Choroid plexus epithelial cell (primary cell): ENCODE results near the gene FAM227B.
"Not testable (repeated sequence)": the region's sequence is repeated elsewhere in the genome, so short reads cannot be mapped to it uniquely, and the experiment has no call there.

Experiments
- DNase-seq: peaks from one replicate; pipeline ENCODE4 v3.0.0-alpha.2; 2010; ENCODE audit warnings: low read depth
- H3K4me3 ChIP-seq: 2 replicates; pipeline ENCODE4 v1.5.1; 2011; ENCODE audit warnings: low read depth, mild to moderate bottlenecking, control low read depth, low read length, moderate library complexity
- TF ChIP-seq, protein P1 (sequence below): conservative IDR thresholded peaks from 2 replicates; pipeline ENCODE4 v1.5.1; 2011; ENCODE audit warnings: low read depth, mild to moderate bottlenecking, control low read depth, inconsistent platforms, low read length, moderate library complexity

Gene FAM227B

DNA sequence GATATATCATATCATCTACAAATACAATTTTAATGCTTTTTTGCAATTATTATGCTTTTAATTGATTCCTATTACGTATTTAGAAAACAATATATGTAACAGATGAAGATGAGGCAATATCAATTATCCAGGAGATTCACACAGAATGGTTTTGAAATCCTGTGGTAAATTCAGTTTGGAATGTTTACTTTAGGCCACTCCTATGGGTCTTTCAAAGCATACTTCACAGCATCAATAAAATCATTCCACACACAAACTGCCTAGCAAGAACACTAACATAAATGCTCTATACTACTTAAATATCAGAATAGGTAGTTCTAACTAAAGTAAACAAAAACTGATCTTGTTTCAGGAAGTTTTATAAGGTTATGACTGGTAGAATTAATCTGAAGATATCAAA is 90.5 kb downstream of the FAM227B start:
- TF ChIP-seq, protein P1, sequence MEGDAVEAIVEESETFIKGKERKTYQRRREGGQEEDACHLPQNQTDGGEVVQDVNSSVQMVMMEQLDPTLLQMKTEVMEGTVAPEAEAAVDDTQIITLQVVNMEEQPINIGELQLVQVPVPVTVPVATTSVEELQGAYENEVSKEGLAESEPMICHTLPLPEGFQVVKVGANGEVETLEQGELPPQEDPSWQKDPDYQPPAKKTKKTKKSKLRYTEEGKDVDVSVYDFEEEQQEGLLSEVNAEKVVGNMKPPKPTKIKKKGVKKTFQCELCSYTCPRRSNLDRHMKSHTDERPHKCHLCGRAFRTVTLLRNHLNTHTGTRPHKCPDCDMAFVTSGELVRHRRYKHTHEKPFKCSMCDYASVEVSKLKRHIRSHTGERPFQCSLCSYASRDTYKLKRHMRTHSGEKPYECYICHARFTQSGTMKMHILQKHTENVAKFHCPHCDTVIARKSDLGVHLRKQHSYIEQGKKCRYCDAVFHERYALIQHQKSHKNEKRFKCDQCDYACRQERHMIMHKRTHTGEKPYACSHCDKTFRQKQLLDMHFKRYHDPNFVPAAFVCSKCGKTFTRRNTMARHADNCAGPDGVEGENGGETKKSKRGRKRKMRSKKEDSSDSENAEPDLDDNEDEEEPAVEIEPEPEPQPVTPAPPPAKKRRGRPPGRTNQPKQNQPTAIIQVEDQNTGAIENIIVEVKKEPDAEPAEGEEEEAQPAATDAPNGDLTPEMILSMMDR: no peak
- DNase-seq: peak; percentile 73
- H3K4me3 ChIP-seq: no peak overlapping the region

GRCh38 chr15:49528289-49528688 is 92.3 kb downstream of the FAM227B start:
- no peak overlapping the region for H3K4me3 ChIP-seq
- TF ChIP-seq, protein P1: no peak
- DNase-seq: peak; percentile 27

DNA sequence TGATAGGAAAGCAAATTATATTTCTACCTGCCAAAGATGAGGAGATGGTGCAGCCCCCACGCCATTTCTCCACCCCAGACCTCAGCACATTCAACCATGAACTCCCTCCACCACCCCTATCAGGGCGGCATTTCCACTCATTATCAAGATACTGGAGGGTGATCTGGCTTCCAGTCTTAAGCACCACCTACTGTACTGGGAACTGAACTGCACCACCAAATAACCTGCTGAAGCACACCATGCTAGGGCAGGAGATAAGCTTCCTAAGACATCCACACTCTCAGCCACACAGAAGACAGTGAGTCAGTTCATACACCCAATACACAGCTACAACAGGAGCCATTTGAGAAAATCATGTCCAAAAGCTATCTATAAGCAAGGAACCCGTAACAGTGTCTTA is 98.8 kb downstream of the FAM227B start:
- DNase-seq: peak; percentile 65
- TF ChIP-seq, protein P1: peak; percentile 63

DNA sequence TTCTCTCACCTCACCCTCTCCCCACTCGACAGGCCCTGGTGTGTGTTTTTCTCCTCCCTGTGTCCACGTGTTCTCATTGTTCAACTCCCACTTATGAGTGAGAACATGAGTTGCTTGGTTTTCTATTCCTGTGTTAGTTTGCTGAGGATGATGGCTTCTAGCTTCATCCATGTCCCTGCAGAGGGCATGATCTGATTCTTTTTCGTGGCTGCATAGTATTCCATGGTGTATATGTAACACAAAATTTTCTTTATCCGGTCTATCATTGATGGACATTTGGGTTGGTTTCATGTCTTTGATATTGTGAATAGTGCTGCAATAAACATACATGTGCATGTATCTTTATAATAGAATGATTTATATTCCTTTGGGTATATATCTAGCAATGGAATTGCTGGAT is 107.9 kb downstream of the FAM227B start:
- DNase-seq, H3K4me3 ChIP-seq: not testable (repeated sequence)

More for the DNA sequence above, 98.8 kb downstream of the FAM227B start:
- H3K4me3 ChIP-seq: no peak overlapping the region

DNA sequence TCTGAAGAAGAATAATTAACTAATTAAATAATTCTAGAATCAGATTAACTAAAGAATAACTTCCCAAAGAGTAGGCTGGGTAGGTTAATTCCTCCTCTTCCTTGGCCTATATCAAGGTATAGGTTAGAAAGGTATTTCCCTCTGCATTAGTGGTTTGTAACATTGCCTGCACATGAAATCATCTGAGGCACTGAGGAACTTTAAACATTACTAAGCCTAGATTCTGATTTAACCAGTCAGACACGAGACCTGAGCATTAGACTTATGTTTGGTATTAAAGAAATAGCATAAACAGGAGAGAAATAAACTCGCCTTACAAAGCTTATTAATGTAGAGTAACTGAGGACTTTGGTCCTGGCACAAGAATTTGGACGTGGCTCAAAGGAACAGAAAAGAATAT is 113.4 kb downstream of the FAM227B start:
- TF ChIP-seq, protein P1: no peak
- DNase-seq: no peak
- H3K4me3 ChIP-seq: no peak overlapping the region

DNA sequence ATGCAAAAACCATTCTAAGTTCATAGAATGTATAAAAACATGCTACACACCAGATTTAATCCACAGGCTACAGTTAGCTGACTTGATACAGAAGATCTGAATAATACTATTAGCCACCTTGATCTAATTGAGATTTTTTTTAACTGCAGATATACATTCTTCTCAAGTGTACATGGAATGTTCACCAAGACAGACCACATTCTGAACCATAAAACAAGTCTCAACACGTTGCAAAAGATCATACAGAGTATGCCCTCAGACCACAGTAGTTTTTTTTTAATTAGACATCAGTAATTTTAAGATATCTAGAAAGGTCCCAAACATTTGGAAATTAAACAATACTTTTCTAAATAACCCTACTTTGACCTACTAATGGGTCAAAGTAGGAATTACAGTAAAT is 114.3 kb downstream of the FAM227B start:
- TF ChIP-seq, protein P1: no peak
- no peak overlapping the region for H3K4me3 ChIP-seq
- DNase-seq: peak; percentile 33

GRCh38 chr15:49501586-49501985 is 119.0 kb downstream of the FAM227B start:
- H3K4me3 ChIP-seq: no peak overlapping the region
- TF ChIP-seq, protein P1: no peak
- no peak for DNase-seq
